ENCODE data around the gene TTLL11. TPM values are rescaled to one million over a fixed set of nuclear protein-coding genes. Genes with fewer than 3 reads are reported as not detected.

The TTLL11 gene
- total and polyA plus RNA-seq, 2 of the 8 experiments (the other 6 are each of a cell fraction or from before 2014, with no cell fraction given), result 0.56 to 0.80 TPM

- TF ChIP-seq, protein P1, sequence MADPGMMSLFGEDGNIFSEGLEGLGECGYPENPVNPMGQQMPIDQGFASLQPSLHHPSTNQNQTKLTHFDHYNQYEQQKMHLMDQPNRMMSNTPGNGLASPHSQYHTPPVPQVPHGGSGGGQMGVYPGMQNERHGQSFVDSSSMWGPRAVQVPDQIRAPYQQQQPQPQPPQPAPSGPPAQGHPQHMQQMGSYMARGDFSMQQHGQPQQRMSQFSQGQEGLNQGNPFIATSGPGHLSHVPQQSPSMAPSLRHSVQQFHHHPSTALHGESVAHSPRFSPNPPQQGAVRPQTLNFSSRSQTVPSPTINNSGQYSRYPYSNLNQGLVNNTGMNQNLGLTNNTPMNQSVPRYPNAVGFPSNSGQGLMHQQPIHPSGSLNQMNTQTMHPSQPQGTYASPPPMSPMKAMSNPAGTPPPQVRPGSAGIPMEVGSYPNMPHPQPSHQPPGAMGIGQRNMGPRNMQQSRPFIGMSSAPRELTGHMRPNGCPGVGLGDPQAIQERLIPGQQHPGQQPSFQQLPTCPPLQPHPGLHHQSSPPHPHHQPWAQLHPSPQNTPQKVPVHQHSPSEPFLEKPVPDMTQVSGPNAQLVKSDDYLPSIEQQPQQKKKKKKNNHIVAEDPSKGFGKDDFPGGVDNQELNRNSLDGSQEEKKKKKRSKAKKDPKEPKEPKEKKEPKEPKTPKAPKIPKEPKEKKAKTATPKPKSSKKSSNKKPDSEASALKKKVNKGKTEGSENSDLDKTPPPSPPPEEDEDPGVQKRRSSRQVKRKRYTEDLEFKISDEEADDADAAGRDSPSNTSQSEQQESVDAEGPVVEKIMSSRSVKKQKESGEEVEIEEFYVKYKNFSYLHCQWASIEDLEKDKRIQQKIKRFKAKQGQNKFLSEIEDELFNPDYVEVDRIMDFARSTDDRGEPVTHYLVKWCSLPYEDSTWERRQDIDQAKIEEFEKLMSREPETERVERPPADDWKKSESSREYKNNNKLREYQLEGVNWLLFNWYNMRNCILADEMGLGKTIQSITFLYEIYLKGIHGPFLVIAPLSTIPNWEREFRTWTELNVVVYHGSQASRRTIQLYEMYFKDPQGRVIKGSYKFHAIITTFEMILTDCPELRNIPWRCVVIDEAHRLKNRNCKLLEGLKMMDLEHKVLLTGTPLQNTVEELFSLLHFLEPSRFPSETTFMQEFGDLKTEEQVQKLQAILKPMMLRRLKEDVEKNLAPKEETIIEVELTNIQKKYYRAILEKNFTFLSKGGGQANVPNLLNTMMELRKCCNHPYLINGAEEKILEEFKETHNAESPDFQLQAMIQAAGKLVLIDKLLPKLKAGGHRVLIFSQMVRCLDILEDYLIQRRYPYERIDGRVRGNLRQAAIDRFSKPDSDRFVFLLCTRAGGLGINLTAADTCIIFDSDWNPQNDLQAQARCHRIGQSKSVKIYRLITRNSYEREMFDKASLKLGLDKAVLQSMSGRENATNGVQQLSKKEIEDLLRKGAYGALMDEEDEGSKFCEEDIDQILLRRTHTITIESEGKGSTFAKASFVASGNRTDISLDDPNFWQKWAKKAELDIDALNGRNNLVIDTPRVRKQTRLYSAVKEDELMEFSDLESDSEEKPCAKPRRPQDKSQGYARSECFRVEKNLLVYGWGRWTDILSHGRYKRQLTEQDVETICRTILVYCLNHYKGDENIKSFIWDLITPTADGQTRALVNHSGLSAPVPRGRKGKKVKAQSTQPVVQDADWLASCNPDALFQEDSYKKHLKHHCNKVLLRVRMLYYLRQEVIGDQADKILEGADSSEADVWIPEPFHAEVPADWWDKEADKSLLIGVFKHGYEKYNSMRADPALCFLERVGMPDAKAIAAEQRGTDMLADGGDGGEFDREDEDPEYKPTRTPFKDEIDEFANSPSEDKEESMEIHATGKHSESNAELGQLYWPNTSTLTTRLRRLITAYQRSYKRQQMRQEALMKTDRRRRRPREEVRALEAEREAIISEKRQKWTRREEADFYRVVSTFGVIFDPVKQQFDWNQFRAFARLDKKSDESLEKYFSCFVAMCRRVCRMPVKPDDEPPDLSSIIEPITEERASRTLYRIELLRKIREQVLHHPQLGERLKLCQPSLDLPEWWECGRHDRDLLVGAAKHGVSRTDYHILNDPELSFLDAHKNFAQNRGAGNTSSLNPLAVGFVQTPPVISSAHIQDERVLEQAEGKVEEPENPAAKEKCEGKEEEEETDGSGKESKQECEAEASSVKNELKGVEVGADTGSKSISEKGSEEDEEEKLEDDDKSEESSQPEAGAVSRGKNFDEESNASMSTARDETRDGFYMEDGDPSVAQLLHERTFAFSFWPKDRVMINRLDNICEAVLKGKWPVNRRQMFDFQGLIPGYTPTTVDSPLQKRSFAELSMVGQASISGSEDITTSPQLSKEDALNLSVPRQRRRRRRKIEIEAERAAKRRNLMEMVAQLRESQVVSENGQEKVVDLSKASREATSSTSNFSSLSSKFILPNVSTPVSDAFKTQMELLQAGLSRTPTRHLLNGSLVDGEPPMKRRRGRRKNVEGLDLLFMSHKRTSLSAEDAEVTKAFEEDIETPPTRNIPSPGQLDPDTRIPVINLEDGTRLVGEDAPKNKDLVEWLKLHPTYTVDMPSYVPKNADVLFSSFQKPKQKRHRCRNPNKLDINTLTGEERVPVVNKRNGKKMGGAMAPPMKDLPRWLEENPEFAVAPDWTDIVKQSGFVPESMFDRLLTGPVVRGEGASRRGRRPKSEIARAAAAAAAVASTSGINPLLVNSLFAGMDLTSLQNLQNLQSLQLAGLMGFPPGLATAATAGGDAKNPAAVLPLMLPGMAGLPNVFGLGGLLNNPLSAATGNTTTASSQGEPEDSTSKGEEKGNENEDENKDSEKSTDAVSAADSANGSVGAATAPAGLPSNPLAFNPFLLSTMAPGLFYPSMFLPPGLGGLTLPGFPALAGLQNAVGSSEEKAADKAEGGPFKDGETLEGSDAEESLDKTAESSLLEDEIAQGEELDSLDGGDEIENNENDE (IDR thresholded peaks at IDR 0.05; ENCODE audit: insufficient replicate concordance, low read length), result no peak
- TF ChIP-seq NANOG (IDR thresholded peaks at IDR 0.05; ENCODE audit: insufficient read depth, low read depth, low read length, poor library complexity, severe bottlenecking) (no peak), SIX5 (IDR thresholded peaks at IDR 0.05; ENCODE audit: low read depth, low read length) (no peak), ASH2L (IDR thresholded peaks at IDR 0.05; ENCODE audit: low read length) (no peak), CHD1 (IDR thresholded peaks at IDR 0.05; ENCODE audit: low read depth, low read length) (no peak), JUN (IDR thresholded peaks at IDR 0.05; ENCODE audit: low read depth, low read length) (no peak), BCL11A (IDR thresholded peaks at IDR 0.05; ENCODE audit: low read depth in 2 of 2, low read length in 2 of 2) (no peak), CBX5 (IDR thresholded peaks at IDR 0.05; ENCODE audit: low read depth, low read length) (no peak)
Measured at GRCh38 chr9:121998513-121999049, 94.5 kb downstream of the TTLL11 start (continued).

Data from H1 (cell line).